ENCODE measurements around the gene ITM2B. TPM values are rescaled to one million over a fixed set of nuclear protein-coding genes. Genes with fewer than 3 reads are reported as not detected.
A peak's percentile ranks its signal among the peaks of the same experiment; 100 is the strongest.
"Not testable (repeated sequence)": the region's sequence is repeated elsewhere in the genome, so short reads cannot be mapped to it uniquely, and the experiment has no call there.

Gene ITM2B
- total RNA-seq = 100 to 1,000 TPM; 396 to 450 TPM
- 362 to 364 reads per million in 2 donors for total RNA-seq

- peak; percentile 46 to 69 (median 69) for DNase-seq
- H3K4me1 Mint-ChIP-seq = peaks cover 38% of the 10 kb centered on the region
- H3K9me3 ChIP-seq (ENCODE audit: control insufficient read depth, low read length, poor library complexity, severe bottlenecking) = no peaks in the 10 kb centered on the region
- H3K4me3 Mint-ChIP-seq = peak within 1 kb of the TSS; percentile 93
- peaks cover 8% of the 10 kb centered on the region for H3K36me3 Mint-ChIP-seq (ENCODE audit: low read depth)
- no peaks in the 10 kb centered on the region for H3K27me3 Mint-ChIP-seq
- peak; percentile 80 for ATAC-seq
- peak within 1 kb of the TSS; percentile 96 for H3K27ac Mint-ChIP-seq
These were observed at the start of gene ITM2B for GRCh38 chr13:48233046-48233888. Gene ITM2B, plus strand, starts transcription at chr13:48233206. Its CDS starts 155 bp downstream, at chr13:48233361.

GRCh38 chr13:48184260-48184659, 48.7 kb upstream of the ITM2B start:
- Mint-ChIP-seq H3K4me1 (peaks cover 50% of the 10 kb centered on the region), H3K4me3 (peak overlapping the region; percentile 4), H3K27me3 (no peaks in the 10 kb centered on the region), H3K36me3 (ENCODE audit: low read depth) (no peaks in the 10 kb centered on the region), H3K27ac (peak overlapping the region; percentile 95)
- no peaks in the 10 kb centered on the region for H3K9me3 ChIP-seq (ENCODE audit: control insufficient read depth, low read length, poor library complexity, severe bottlenecking)
- no peak for ATAC-seq
- no peak for DNase-seq

- Mint-ChIP-seq H3K4me3 (peak overlapping the region; percentile 36), H3K36me3 (ENCODE audit: low read depth) (no peaks in the 10 kb centered on the region), H3K27ac (peak overlapping the region; percentile 95), H3K4me1 (peaks cover 50% of the 10 kb centered on the region), H3K27me3 (no peaks in the 10 kb centered on the region)
- H3K9me3 ChIP-seq (ENCODE audit: control insufficient read depth, low read length, poor library complexity, severe bottlenecking) = no peaks in the 10 kb centered on the region
- no peak for DNase-seq
- no peak for ATAC-seq
These were observed 48.0 kb upstream of the ITM2B start for GRCh38 chr13:48185018-48185417.

GRCh38 chr13:48186722-48187121, 46.3 kb upstream of the ITM2B start:
- peaks cover 45% of the 10 kb centered on the region for H3K4me1 Mint-ChIP-seq
- ATAC-seq (no peak), DNase-seq (no peak)
- H3K9me3 ChIP-seq (ENCODE audit: control insufficient read depth, low read length, poor library complexity, severe bottlenecking) = no peaks in the 10 kb centered on the region
- H3K36me3 Mint-ChIP-seq (ENCODE audit: low read depth) = no peaks in the 10 kb centered on the region
- H3K27me3 Mint-ChIP-seq = no peaks in the 10 kb centered on the region
- no peak overlapping the region for H3K4me3 Mint-ChIP-seq
- H3K27ac Mint-ChIP-seq = no peak overlapping the region

- Mint-ChIP-seq H3K36me3 (ENCODE audit: low read depth) (no peaks in the 10 kb centered on the region), H3K27me3 (no peaks in the 10 kb centered on the region), H3K27ac (peak overlapping the region; percentile 49), H3K4me1 (peaks cover 43% of the 10 kb centered on the region), H3K4me3 (no peak overlapping the region)
- H3K9me3 ChIP-seq (ENCODE audit: control insufficient read depth, low read length, poor library complexity, severe bottlenecking) = no peaks in the 10 kb centered on the region
- ATAC-seq = no peak
- DNase-seq = no peak
These were observed 44.9 kb upstream of the ITM2B start for GRCh38 chr13:48188131-48188530.

- Mint-ChIP-seq H3K4me3 (no peak overlapping the region), H3K27ac (peak overlapping the region; percentile 49), H3K4me1 (peaks cover 43% of the 10 kb centered on the region), H3K36me3 (ENCODE audit: low read depth) (no peaks in the 10 kb centered on the region), H3K27me3 (no peaks in the 10 kb centered on the region)
- ATAC-seq = no peak
- no peaks in the 10 kb centered on the region for H3K9me3 ChIP-seq (ENCODE audit: control insufficient read depth, low read length, poor library complexity, severe bottlenecking)
- no peak for DNase-seq
These were observed 44.4 kb upstream of the ITM2B start for GRCh38 chr13:48188601-48189000.

GRCh38 chr13:48189171-48189570, 43.8 kb upstream of the ITM2B start:
- Mint-ChIP-seq H3K4me3 (no peak overlapping the region), H3K4me1 (peaks cover 39% of the 10 kb centered on the region), H3K27me3 (no peaks in the 10 kb centered on the region), H3K36me3 (ENCODE audit: low read depth) (no peaks in the 10 kb centered on the region), H3K27ac (peak overlapping the region; percentile 49)
- no peaks in the 10 kb centered on the region for H3K9me3 ChIP-seq (ENCODE audit: control insufficient read depth, low read length, poor library complexity, severe bottlenecking)
- no peak for DNase-seq
- ATAC-seq = no peak

- H3K4me3 Mint-ChIP-seq = no peak overlapping the region
- no peaks in the 10 kb centered on the region for H3K36me3 Mint-ChIP-seq (ENCODE audit: low read depth)
- no peaks in the 10 kb centered on the region for H3K27me3 Mint-ChIP-seq
- DNase-seq (no peak), ATAC-seq (no peak)
- H3K4me1 Mint-ChIP-seq = peaks cover 20% of the 10 kb centered on the region
- no peaks in the 10 kb centered on the region for H3K9me3 ChIP-seq (ENCODE audit: control insufficient read depth, low read length, poor library complexity, severe bottlenecking)
- no peak overlapping the region for H3K27ac Mint-ChIP-seq
These were observed 40.5 kb upstream of the ITM2B start for GRCh38 chr13:48192411-48192935.

- no peak overlapping the region for H3K27ac Mint-ChIP-seq
- H3K9me3 ChIP-seq (ENCODE audit: control insufficient read depth, low read length, poor library complexity, severe bottlenecking) = no peaks in the 10 kb centered on the region
- peaks cover 10% of the 10 kb centered on the region for H3K4me1 Mint-ChIP-seq
- H3K4me3 Mint-ChIP-seq = no peak overlapping the region
- no peak for DNase-seq
- peak; percentile 63 for ATAC-seq
- no peaks in the 10 kb centered on the region for H3K27me3 Mint-ChIP-seq
- no peaks in the 10 kb centered on the region for H3K36me3 Mint-ChIP-seq (ENCODE audit: low read depth)
These were observed 38.6 kb upstream of the ITM2B start for GRCh38 chr13:48194379-48194754.

GRCh38 chr13:48199404-48199946, 33.5 kb upstream of the ITM2B start:
- H3K9me3 ChIP-seq (ENCODE audit: control insufficient read depth, low read length, poor library complexity, severe bottlenecking) = no peaks in the 10 kb centered on the region
- Mint-ChIP-seq H3K4me3 (no peak overlapping the region), H3K36me3 (ENCODE audit: low read depth) (peaks cover 3% of the 10 kb centered on the region), H3K4me1 (peaks cover 7% of the 10 kb centered on the region), H3K27ac (no peak overlapping the region), H3K27me3 (no peaks in the 10 kb centered on the region)
- DNase-seq = no peak
- no peak for ATAC-seq

- Mint-ChIP-seq H3K27me3 (no peaks in the 10 kb centered on the region), H3K4me1 (peaks cover 6% of the 10 kb centered on the region), H3K4me3 (no peak overlapping the region), H3K36me3 (ENCODE audit: low read depth) (peaks cover 3% of the 10 kb centered on the region), H3K27ac (no peak overlapping the region)
- ATAC-seq (no peak), DNase-seq (no peak)
- H3K9me3 ChIP-seq (ENCODE audit: control insufficient read depth, low read length, poor library complexity, severe bottlenecking) = no peaks in the 10 kb centered on the region
These were observed 32.0 kb upstream of the ITM2B start for GRCh38 chr13:48201044-48201443.

- not testable (repeated sequence) for H3K4me3 Mint-ChIP-seq; H3K9me3 ChIP-seq (ENCODE audit: control insufficient read depth, low read length, poor library complexity, severe bottlenecking); DNase-seq; H3K27me3 Mint-ChIP-seq; H3K36me3 Mint-ChIP-seq (ENCODE audit: low read depth); ATAC-seq; H3K4me1 Mint-ChIP-seq; H3K27ac Mint-ChIP-seq
These were observed 25.8 kb upstream of the ITM2B start for GRCh38 chr13:48207207-48207606.

- no peak overlapping the region for H3K4me3 Mint-ChIP-seq
- DNase-seq (no peak), ATAC-seq (no peak)
- H3K4me1 Mint-ChIP-seq = peaks cover 2% of the 10 kb centered on the region
- H3K36me3 Mint-ChIP-seq (ENCODE audit: low read depth) = no peaks in the 10 kb centered on the region
- no peak overlapping the region for H3K27ac Mint-ChIP-seq
- no peaks in the 10 kb centered on the region for H3K9me3 ChIP-seq (ENCODE audit: control insufficient read depth, low read length, poor library complexity, severe bottlenecking)
- no peaks in the 10 kb centered on the region for H3K27me3 Mint-ChIP-seq
These were observed 22.8 kb upstream of the ITM2B start for GRCh38 chr13:48210178-48210577.
